Measurements from ENCODE around the gene SSBP3. TPM values are rescaled to one million over a fixed set of nuclear protein-coding genes. Genes with fewer than 3 reads are reported as not detected.
A peak's percentile ranks its signal among the peaks of the same experiment; 100 is the strongest.

The SSBP3 gene
- total RNA-seq, 2 donors from 2014 or later = 63.8 to 76.5 TPM

DNA sequence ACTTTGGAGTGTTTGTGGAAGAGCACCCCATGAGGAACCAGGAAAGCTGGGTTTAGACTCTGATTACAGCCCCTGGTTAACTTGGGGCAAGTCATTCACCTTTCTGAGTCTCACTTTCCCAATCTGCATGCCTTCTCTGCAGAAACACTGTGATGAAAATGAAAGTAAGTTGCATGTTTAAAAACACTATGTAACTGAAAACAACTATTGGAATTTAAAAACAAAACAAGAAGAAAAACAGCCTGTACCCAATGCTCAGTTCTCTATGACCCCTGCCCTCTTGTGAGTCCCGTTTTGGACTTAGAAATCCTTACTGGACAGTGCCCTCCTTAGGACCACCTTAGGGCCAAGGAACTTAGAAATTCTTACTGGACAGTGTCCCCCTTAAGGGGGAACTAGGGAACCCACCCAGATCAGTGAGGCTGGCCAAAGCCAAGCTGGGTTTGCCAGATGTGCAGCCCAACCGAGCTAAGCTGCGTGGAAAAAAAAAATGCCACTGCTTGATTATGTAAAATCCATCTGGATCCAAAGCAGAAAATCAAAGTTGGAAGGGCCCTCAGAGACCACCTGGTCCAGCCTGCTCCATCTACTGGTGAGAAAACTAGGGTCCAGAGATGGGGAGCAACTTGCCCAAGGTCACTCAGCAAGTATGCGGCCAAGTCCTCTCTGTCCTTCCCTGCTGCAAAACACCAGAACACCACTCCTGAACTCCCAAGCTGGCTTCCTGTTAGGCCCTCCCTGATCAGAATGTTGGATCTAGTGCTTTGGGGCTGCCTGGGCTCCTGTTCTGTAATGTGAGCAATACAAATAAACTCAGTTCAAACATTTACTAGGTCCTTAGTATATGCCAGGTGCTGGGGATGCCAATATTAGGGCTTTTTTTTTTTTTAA lies 128.5 kb downstream of the SSBP3 start:
- Histone ChIP-seq H3K9me3 (no peaks in the 10 kb centered on the region), H3K27ac (peak overlapping the region; percentile 83), H3K36me3 (no peaks in the 10 kb centered on the region), H3K9ac (ENCODE audit: low read depth in 2 of 2, low read length in 2 of 2) (peak overlapping the region; percentile 40 to 64), H3K27me3 (no peaks in the 10 kb centered on the region), H3K4me1 (peaks cover 22% of the 10 kb centered on the region), H3K4me3 (no peak overlapping the region)
- DNase-seq = peak; percentile 70
- TF ChIP-seq, protein P1, sequence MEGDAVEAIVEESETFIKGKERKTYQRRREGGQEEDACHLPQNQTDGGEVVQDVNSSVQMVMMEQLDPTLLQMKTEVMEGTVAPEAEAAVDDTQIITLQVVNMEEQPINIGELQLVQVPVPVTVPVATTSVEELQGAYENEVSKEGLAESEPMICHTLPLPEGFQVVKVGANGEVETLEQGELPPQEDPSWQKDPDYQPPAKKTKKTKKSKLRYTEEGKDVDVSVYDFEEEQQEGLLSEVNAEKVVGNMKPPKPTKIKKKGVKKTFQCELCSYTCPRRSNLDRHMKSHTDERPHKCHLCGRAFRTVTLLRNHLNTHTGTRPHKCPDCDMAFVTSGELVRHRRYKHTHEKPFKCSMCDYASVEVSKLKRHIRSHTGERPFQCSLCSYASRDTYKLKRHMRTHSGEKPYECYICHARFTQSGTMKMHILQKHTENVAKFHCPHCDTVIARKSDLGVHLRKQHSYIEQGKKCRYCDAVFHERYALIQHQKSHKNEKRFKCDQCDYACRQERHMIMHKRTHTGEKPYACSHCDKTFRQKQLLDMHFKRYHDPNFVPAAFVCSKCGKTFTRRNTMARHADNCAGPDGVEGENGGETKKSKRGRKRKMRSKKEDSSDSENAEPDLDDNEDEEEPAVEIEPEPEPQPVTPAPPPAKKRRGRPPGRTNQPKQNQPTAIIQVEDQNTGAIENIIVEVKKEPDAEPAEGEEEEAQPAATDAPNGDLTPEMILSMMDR (IDR thresholded peaks at IDR 0.05) = no peak
- intact Hi-C loops (cut with DNase I) = no loop called here

DNA sequence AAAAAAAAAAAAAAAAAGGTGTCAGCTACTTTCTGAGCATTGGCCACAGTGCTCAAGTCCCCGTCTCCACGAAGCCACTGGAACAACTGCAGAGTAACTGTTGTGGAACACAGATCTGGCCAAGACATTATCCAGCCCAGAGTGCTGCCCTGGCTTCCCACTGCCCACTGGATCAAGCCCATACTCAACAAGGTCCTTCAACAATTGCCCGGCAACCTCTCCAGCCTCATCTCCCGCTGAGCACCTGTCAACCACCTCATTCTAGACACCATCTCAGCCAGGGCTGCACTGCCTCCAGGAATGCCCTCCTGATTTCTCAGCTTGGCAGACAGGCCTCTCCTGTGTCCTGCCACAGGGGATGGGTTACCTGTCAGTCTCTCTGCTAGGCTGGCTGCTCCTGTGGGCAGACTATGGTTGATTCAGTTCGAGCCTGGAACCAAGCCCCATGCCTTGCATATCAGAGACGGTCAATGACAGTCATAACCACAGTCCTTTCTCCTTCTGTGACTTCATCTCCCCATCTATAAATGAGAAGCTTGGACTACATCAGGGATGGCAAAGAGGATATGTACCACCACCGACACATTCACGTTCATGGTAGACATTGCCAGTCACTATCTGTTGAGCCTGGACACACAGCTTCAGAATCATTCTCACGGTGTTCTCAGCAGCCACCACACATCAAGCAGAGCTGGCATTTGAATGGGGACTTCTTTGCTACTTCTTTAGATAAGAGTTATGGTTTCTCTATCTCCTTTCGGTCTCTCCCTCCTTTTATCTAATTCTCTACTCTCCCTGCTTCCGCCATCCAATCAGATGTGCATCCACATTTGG lies 129.4 kb downstream of the SSBP3 start:
- TF ChIP-seq, protein P1 (IDR thresholded peaks at IDR 0.05) = no peak
- DNase-seq = no peak
- Histone ChIP-seq H3K9me3 (no peaks in the 10 kb centered on the region), H3K27me3 (no peaks in the 10 kb centered on the region), H3K4me3 (no peak overlapping the region), H3K4me1 (peaks cover 22% of the 10 kb centered on the region), H3K9ac (ENCODE audit: low read depth in 2 of 2, low read length in 2 of 2) (peak overlapping the region in 1 of 2 donors; percentile 64), H3K27ac (peak overlapping the region; percentile 83), H3K36me3 (no peaks in the 10 kb centered on the region)
- intact Hi-C loops (cut with DNase I) = no loop called here

GRCh38 chr1:54275349-54275748 lies 130.8 kb downstream of the SSBP3 start:
- no peak for DNase-seq
- Histone ChIP-seq H3K27ac (peak overlapping the region; percentile 38), H3K36me3 (no peaks in the 10 kb centered on the region), H3K9ac (ENCODE audit: low read depth in 2 of 2, low read length in 2 of 2) (peak overlapping the region in 1 of 2 donors; percentile 4), H3K4me1 (peaks cover 22% of the 10 kb centered on the region), H3K9me3 (no peaks in the 10 kb centered on the region), H3K4me3 (no peak overlapping the region), H3K27me3 (no peaks in the 10 kb centered on the region)
- TF ChIP-seq, protein P1 (IDR thresholded peaks at IDR 0.05) = no peak
- intact Hi-C loops (cut with DNase I) = no loop called here

GRCh38 chr1:54274881-54275280 lies 131.3 kb downstream of the SSBP3 start:
- Histone ChIP-seq H3K4me1 (peaks cover 22% of the 10 kb centered on the region), H3K9ac (ENCODE audit: low read depth in 2 of 2, low read length in 2 of 2) (peak overlapping the region in 1 of 2 donors; percentile 4), H3K27ac (peak overlapping the region; percentile 38)

GRCh38 chr1:54274448-54274847 lies 131.7 kb downstream of the SSBP3 start:
- no peak overlapping the region for H3K9ac ChIP-seq (ENCODE audit: low read depth in 2 of 2, low read length in 2 of 2)
- TF ChIP-seq, protein P1 (IDR thresholded peaks at IDR 0.05) = no peak
- H3K27ac ChIP-seq = peak overlapping the region; percentile 38
- no peak for DNase-seq
- no peaks in the 10 kb centered on the region for H3K9me3 ChIP-seq
- H3K36me3 ChIP-seq = no peaks in the 10 kb centered on the region
- H3K4me3 ChIP-seq = no peak overlapping the region
- H3K4me1 ChIP-seq = peaks cover 22% of the 10 kb centered on the region
- H3K27me3 ChIP-seq = no peaks in the 10 kb centered on the region
- intact Hi-C loops (cut with DNase I) = no loop called here

More at GRCh38 chr1:54274881-54275280, 131.3 kb downstream of the SSBP3 start:
- Histone ChIP-seq H3K27me3 (no peaks in the 10 kb centered on the region), H3K36me3 (no peaks in the 10 kb centered on the region), H3K9me3 (no peaks in the 10 kb centered on the region), H3K4me3 (no peak overlapping the region)
- TF ChIP-seq, protein P1 (IDR thresholded peaks at IDR 0.05) = no peak
- DNase-seq = no peak
- intact Hi-C loops (cut with DNase I) = no loop called here
